Osteoblast (primary cell): ENCODE data around the gene MSX1. TPM values are rescaled to one million over a fixed set of nuclear protein-coding genes. Genes with fewer than 3 reads are reported as not detected.

ENCODE experiments used
- DNase-seq: peaks from one replicate; pipeline ENCODE4 v3.0.0; 2011; ENCODE audit warnings: low spot score, mixed read lengths; ENCODE audit not compliant: insufficient read length; ENCODE audit errors: missing footprints
- H2AFZ ChIP-seq: 2 replicates; pipeline ENCODE4 v1.6.0; 2011; ENCODE audit warnings: mild to moderate bottlenecking, low read length
- H3K27ac ChIP-seq: 2 replicates; pipeline ENCODE4 v1.5.1; 2011; ENCODE audit warnings: mild to moderate bottlenecking, low read depth, low read length, moderate library complexity
- H3K27me3 ChIP-seq: 2 replicates; pipeline ENCODE4 v1.6.0; 2012; ENCODE audit warnings: mild to moderate bottlenecking, control low read depth, inconsistent platforms, low read length, moderate library complexity; ENCODE audit not compliant: insufficient read depth
- H3K36me3 ChIP-seq: 2 replicates; pipeline ENCODE4 v1.5.1; 2011; ENCODE audit warnings: mild to moderate bottlenecking, low read length, control low read depth, moderate library complexity; ENCODE audit not compliant: insufficient read depth
- H3K4me1 ChIP-seq: 2 replicates; pipeline ENCODE4 v1.5.1; 2011; ENCODE audit warnings: mild to moderate bottlenecking, low read length, control low read depth, moderate library complexity; ENCODE audit not compliant: insufficient read depth
- H3K4me2 ChIP-seq: 2 replicates; pipeline ENCODE4 v1.6.0; 2011; ENCODE audit warnings: mild to moderate bottlenecking, low read length; ENCODE audit not compliant: insufficient read depth
- H3K4me3 ChIP-seq: fragments of 200-600 bp; sonication (generic); 3 replicates; pipeline ENCODE4 v1.5.1; 2012; ENCODE audit warnings: mild to moderate bottlenecking, low read length, inconsistent platforms; ENCODE audit not compliant: insufficient read depth
- H3K79me2 ChIP-seq: 2 replicates; pipeline ENCODE4 v1.6.0; 2012; ENCODE audit warnings: mild to moderate bottlenecking, low read length, control low read depth, inconsistent platforms; ENCODE audit not compliant: insufficient read depth
- H3K9me3 ChIP-seq: 2 replicates; pipeline ENCODE4 v1.5.1; 2011; ENCODE audit warnings: low read depth, low read length, control low read depth
- H4K20me1 ChIP-seq: 2 replicates; pipeline ENCODE4 v1.6.0; 2012; ENCODE audit warnings: mild to moderate bottlenecking, low read length, control low read depth; ENCODE audit not compliant: insufficient read depth
- total RNA-seq: library from RNA; depleted of rRNA; stranded (reverse); fragments of >200 nt; gene quantifications from 2 replicates; pipeline ENCODE4 v1.2.3, GENCODE V29; 2012
- TF ChIP-seq, protein P1 (sequence below): IDR thresholded peaks from 2 replicates; pipeline ENCODE4 v1.5.1; 2011; ENCODE audit warnings: mild to moderate bottlenecking, low read depth, low read length, moderate library complexity; ENCODE audit errors: extremely low read depth

Gene MSX1
- total RNA-seq, 1 donor: 2.9 TPM

DNA sequence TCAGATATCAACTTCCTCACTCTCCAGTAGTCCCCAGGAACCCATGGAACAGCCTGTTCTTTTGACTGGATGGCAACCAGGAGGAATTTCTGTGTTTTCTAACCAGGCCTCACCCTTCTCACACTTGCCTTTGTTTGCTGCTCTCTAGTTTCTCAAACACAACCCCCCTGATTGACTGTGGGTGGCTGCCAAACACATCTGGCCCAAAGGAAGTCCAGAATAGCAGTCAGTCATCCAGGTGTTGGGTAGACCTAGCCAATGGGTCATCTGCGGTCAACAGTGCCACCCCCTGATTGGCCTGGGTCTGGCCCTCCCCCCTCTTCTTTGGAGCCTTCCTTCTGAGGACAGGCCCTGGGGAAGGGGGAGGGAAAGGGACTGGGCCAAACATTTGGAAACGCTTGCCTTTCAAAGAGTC is 53.7 kb downstream of the MSX1 start:
- H3K79me2 ChIP-seq: no peaks in the 10 kb centered on the region
- DNase-seq: peak; percentile 45
- TF ChIP-seq, protein P1, sequence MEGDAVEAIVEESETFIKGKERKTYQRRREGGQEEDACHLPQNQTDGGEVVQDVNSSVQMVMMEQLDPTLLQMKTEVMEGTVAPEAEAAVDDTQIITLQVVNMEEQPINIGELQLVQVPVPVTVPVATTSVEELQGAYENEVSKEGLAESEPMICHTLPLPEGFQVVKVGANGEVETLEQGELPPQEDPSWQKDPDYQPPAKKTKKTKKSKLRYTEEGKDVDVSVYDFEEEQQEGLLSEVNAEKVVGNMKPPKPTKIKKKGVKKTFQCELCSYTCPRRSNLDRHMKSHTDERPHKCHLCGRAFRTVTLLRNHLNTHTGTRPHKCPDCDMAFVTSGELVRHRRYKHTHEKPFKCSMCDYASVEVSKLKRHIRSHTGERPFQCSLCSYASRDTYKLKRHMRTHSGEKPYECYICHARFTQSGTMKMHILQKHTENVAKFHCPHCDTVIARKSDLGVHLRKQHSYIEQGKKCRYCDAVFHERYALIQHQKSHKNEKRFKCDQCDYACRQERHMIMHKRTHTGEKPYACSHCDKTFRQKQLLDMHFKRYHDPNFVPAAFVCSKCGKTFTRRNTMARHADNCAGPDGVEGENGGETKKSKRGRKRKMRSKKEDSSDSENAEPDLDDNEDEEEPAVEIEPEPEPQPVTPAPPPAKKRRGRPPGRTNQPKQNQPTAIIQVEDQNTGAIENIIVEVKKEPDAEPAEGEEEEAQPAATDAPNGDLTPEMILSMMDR: no peak
- no peaks in the 10 kb centered on the region for H4K20me1 ChIP-seq
- H3K4me2 ChIP-seq: no peak overlapping the region
- no peak overlapping the region for H3K27ac ChIP-seq
- no peaks in the 10 kb centered on the region for H3K27me3 ChIP-seq
- no peaks in the 10 kb centered on the region for H3K4me1 ChIP-seq
- no peaks in the 10 kb centered on the region for H3K9me3 ChIP-seq
- no peak overlapping the region for H3K4me3 ChIP-seq
- H2AFZ ChIP-seq: no peak overlapping the region
- no peaks in the 10 kb centered on the region for H3K36me3 ChIP-seq

Other genes starting within 250 kb of the MSX1 start
- 0.36 and 15.3 TPM in 2 replicates for gene CYTL1, start 159.8 kb downstream of the MSX1 start, total RNA-seq
- 1.1 and 2.7 TPM in 2 replicates for gene STK32B, start 191.8 kb downstream of the MSX1 start, total RNA-seq